GM19372 (cell line): ENCODE data around the gene N4BP2.

Experiments
- ATAC-seq: cut with Tn5 transposase; IDR thresholded peaks from one replicate; pipeline ENCODE4 v1.9.1; 2021; ENCODE audit warnings: mild to moderate bottlenecking, low read depth, moderate library complexity; ENCODE audit not compliant: unreplicated experiment

N4BP2 gene

GRCh38 chr4:40190465-40190864 lies 133.8 kb downstream of the N4BP2 start:
- ATAC-seq, result no peak

GRCh38 chr4:40190880-40191815 lies 134.5 kb downstream of the N4BP2 start:
- ATAC-seq, result no peak

- ATAC-seq, result no peak
Observed at GRCh38 chr4:40192114-40193015, 135.7 kb downstream of the N4BP2 start.

- ATAC-seq, result no peak
Observed at GRCh38 chr4:40193016-40193571, 136.4 kb downstream of the N4BP2 start.

- no peak for ATAC-seq
Observed at GRCh38 chr4:40193578-40193977, 136.9 kb downstream of the N4BP2 start.

GRCh38 chr4:40194602-40195161 lies 138.0 kb downstream of the N4BP2 start:
- ATAC-seq, result no peak

- no peak for ATAC-seq
Observed at GRCh38 chr4:40195182-40196177, 138.8 kb downstream of the N4BP2 start.

- no peak for ATAC-seq
Observed at GRCh38 chr4:40196272-40196671, 139.6 kb downstream of the N4BP2 start.

- no peak for ATAC-seq
Observed at GRCh38 chr4:40196724-40197281, 140.2 kb downstream of the N4BP2 start, which contains the start of gene RHOH. RHOH (plus strand) TSS chr4:40197031; CDS start chr4:40243387, 46,356 bp downstream.

GRCh38 chr4:40197879-40198689 lies 141.4 kb downstream of the N4BP2 start:
- no peak for ATAC-seq

- ATAC-seq, result no peak
Observed at GRCh38 chr4:40199179-40199670, 142.6 kb downstream of the N4BP2 start.

- peak; percentile 46 for ATAC-seq
Observed at GRCh38 chr4:40199999-40200874, 143.6 kb downstream of the N4BP2 start.

GRCh38 chr4:40200875-40201801 lies 144.5 kb downstream of the N4BP2 start:
- ATAC-seq, result no peak

GRCh38 chr4:40201898-40202297 lies 145.2 kb downstream of the N4BP2 start:
- no peak for ATAC-seq

GRCh38 chr4:40202474-40202873 lies 145.8 kb downstream of the N4BP2 start:
- ATAC-seq, result no peak
